Neural progenitor cell (in vitro differentiated cells): ENCODE data around the gene KCND1. TPM values are rescaled to one million over a fixed set of nuclear protein-coding genes. Genes with fewer than 3 reads are reported as not detected.
"Not testable (repeated sequence)": the region's sequence is repeated elsewhere in the genome, so short reads cannot be mapped to it uniquely, and the experiment has no call there.

Experiments used
- DNase-seq: peaks from one replicate; pipeline ENCODE4 v3.0.0-alpha.2; 2016; ENCODE audit warnings: low spot score
- H2AFZ ChIP-seq: fragments of 200-600 bp; sonication (generic); replicated peaks from 2 replicates; pipeline ENCODE4 v1.6.1; 2016; ENCODE audit warnings: antibody characterized with exemption
- H3F3A ChIP-seq: fragments of 200-600 bp; sonication (generic); 2 replicates; pipeline ENCODE4 v1.6.1; 2016; ENCODE audit warnings: antibody characterized with exemption, low read depth
- H3K27ac ChIP-seq: fragments of 200-600 bp; sonication (generic); 2 replicates; pipeline ENCODE4 v1.5.1; 2016; ENCODE audit warnings: mild to moderate bottlenecking
- H3K27me3 ChIP-seq: fragments of 200-600 bp; sonication (generic); 2 replicates; pipeline ENCODE4 v1.6.1; 2016; ENCODE audit warnings: mild to moderate bottlenecking, moderate library complexity
- H3K36me3 ChIP-seq: fragments of 200-600 bp; sonication (generic); 2 replicates; pipeline ENCODE4 v1.5.1; 2016
- H3K4me1 ChIP-seq: fragments of 200-600 bp; sonication (generic); 2 replicates; pipeline ENCODE4 v1.6.1; 2016; ENCODE audit warnings: mixed run types
- H3K4me2 ChIP-seq: fragments of 200-600 bp; sonication (generic); 2 replicates; pipeline ENCODE4 v1.6.1; 2016
- H3K4me3 ChIP-seq: fragments of 200-600 bp; sonication (generic); 2 replicates; pipeline ENCODE4 v1.5.1; 2016
- H3K79me2 ChIP-seq: fragments of 200-600 bp; sonication (generic); 2 replicates; pipeline ENCODE4 v1.6.1; 2016; ENCODE audit warnings: low read depth
- H3K9ac ChIP-seq: fragments of 200-600 bp; sonication (generic); 2 replicates; pipeline ENCODE4 v1.6.1; 2016
- H3K9me3 ChIP-seq: fragments of 200-600 bp; sonication (generic); 2 replicates; pipeline ENCODE4 v1.5.1; 2016; ENCODE audit warnings: low read depth
- H4K20me1 ChIP-seq: fragments of 200-600 bp; sonication (generic); 2 replicates; pipeline ENCODE4 v1.6.1; 2016; ENCODE audit warnings: low read depth
- H3K27ac Mint-ChIP-seq: 3 replicates; pipeline ENCODE4 v1.8.0; 2021; ENCODE audit warnings: mixed read lengths
- H3K27me3 Mint-ChIP-seq: 2 replicates; pipeline ENCODE4 v1.8.0; 2022; ENCODE audit warnings: low read depth, mild to moderate bottlenecking, inconsistent platforms, moderate library complexity, mixed read lengths; ENCODE audit not compliant: insufficient read depth
- H3K36me3 Mint-ChIP-seq: 3 replicates; pipeline ENCODE4 v1.8.0; 2021; ENCODE audit warnings: mixed read lengths
- H3K4me1 Mint-ChIP-seq: 3 replicates; pipeline ENCODE4 v1.8.0; 2021; ENCODE audit warnings: mixed read lengths
- H3K4me3 Mint-ChIP-seq: 3 replicates; pipeline ENCODE4 v1.8.0; 2021; ENCODE audit warnings: mild to moderate bottlenecking, moderate library complexity, mixed read lengths
- H3K9me3 Mint-ChIP-seq: 3 replicates; pipeline ENCODE4 v1.8.0; 2020; ENCODE audit warnings: mixed read lengths
- EZH2 ChIP-seq: fragments of 200-600 bp; sonication (generic); IDR thresholded peaks from 2 replicates; pipeline ENCODE4 v1.6.1; 2017; ENCODE audit warnings: antibody characterized with exemption, mild to moderate bottlenecking, moderate library complexity
- EZH2phosphoT487 ChIP-seq: fragments of 200-600 bp; sonication (generic); IDR thresholded peaks from 2 replicates; pipeline ENCODE4 v1.6.1; 2017; ENCODE audit warnings: antibody characterized with exemption
- total RNA-seq: library from RNA; depleted of rRNA; stranded (reverse); fragments of >200 nt; gene quantifications from 2 replicates; pipeline ENCODE4 v1.2.3, GENCODE V29; 2015; ENCODE audit warnings: low replicate concordance
- TF ChIP-seq, protein P1 (sequence below): fragments of 200-600 bp; sonication (generic); IDR thresholded peaks from 2 replicates; pipeline ENCODE4 v1.5.1; 2017; ENCODE audit warnings: antibody characterized with exemption, mild to moderate bottlenecking

KCND1 gene
- total RNA-seq, 1 donor from 2014 or later = 0.39 TPM

DNA sequence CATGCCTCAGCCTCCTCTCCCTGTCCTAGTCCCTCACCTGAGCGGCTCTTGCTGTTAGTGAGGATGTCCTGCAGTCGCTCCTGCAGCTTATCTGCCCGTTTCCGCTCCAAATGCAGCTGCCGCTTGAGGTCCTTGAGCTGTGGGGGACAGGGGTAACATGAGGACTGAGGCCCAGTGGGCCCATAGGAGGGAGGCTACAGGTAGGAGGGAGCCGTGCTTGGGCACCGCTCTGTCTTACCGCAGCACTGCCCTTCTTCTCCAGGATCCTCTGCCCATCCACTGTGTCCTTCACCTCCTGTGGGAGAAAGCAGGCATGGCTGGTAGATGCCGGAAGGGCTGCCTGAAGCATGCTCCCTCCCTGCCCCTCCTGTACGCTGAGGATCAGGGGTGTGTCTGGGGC lies 9.5 kb upstream of the KCND1 start:
- H3K27ac ChIP-seq = no peak overlapping the region

GRCh38 chrX:48980341-48980740 lies 8.7 kb upstream of the KCND1 start:
- not testable (repeated sequence) for H3K27ac ChIP-seq, H3K4me1 Mint-ChIP-seq, H3K79me2 ChIP-seq, H3K36me3 ChIP-seq, DNase-seq, H3K27me3 ChIP-seq, H3K27ac Mint-ChIP-seq, H3K4me2 ChIP-seq, H3K4me1 ChIP-seq, H2AFZ ChIP-seq, H3K27me3 Mint-ChIP-seq, H3K9ac ChIP-seq, H3K9me3 ChIP-seq, H4K20me1 ChIP-seq, H3F3A ChIP-seq, H3K4me3 Mint-ChIP-seq, H3K4me3 ChIP-seq
- Mint-ChIP-seq H3K9me3 (peaks cover 13% of the 10 kb centered on the region), H3K36me3 (peaks cover 14% of the 10 kb centered on the region)

More for the DNA sequence above, 9.5 kb upstream of the KCND1 start:
- no peak overlapping the region for H2AFZ ChIP-seq
- H4K20me1 ChIP-seq = no peaks in the 10 kb centered on the region
- TF ChIP-seq EZH2phosphoT487 (no peak), EZH2 (no peak)
- TF ChIP-seq, protein P1, sequence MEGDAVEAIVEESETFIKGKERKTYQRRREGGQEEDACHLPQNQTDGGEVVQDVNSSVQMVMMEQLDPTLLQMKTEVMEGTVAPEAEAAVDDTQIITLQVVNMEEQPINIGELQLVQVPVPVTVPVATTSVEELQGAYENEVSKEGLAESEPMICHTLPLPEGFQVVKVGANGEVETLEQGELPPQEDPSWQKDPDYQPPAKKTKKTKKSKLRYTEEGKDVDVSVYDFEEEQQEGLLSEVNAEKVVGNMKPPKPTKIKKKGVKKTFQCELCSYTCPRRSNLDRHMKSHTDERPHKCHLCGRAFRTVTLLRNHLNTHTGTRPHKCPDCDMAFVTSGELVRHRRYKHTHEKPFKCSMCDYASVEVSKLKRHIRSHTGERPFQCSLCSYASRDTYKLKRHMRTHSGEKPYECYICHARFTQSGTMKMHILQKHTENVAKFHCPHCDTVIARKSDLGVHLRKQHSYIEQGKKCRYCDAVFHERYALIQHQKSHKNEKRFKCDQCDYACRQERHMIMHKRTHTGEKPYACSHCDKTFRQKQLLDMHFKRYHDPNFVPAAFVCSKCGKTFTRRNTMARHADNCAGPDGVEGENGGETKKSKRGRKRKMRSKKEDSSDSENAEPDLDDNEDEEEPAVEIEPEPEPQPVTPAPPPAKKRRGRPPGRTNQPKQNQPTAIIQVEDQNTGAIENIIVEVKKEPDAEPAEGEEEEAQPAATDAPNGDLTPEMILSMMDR = no peak
- H3K4me2 ChIP-seq = no peak overlapping the region
- Mint-ChIP-seq H3K36me3 (peaks cover 17% of the 10 kb centered on the region), H3K9me3 (peaks cover 16% of the 10 kb centered on the region), H3K27me3 (peaks cover 8% of the 10 kb centered on the region), H3K4me1 (no peaks in the 10 kb centered on the region), H3K4me3 (no peak overlapping the region), H3K27ac (no peak overlapping the region)
- no peaks in the 10 kb centered on the region for H3F3A ChIP-seq
- DNase-seq = no peak
- H3K4me3 ChIP-seq = no peak overlapping the region
- no peaks in the 10 kb centered on the region for H3K9me3 ChIP-seq
- H3K4me1 ChIP-seq = no peaks in the 10 kb centered on the region
- H3K9ac ChIP-seq = no peak overlapping the region
- no peaks in the 10 kb centered on the region for H3K36me3 ChIP-seq
- H3K27me3 ChIP-seq = no peaks in the 10 kb centered on the region
- no peaks in the 10 kb centered on the region for H3K79me2 ChIP-seq

DNA sequence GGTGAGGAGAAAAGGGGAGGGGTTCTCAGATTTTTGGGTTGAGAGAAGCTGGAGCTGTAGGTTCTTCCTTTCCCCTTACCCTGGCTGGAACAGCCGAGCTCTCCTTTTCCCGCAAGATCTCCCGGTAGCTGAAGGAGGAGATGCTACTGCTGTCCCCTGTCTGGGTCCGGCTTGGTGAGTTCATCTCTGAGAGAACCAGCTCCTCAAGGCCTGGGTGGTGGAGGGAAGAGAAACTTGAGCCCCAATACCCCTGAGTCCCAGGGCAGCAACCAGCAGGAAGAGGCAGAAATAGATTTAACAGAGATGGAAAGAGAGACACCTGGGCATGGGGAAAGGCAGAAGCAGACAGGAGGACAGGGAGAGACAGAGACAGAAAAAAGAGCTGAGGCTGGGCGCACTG lies 6.6 kb upstream of the KCND1 start:
- H3K4me1 ChIP-seq = no peaks in the 10 kb centered on the region
- no peak overlapping the region for H2AFZ ChIP-seq
- H3K36me3 ChIP-seq = no peaks in the 10 kb centered on the region
- no peaks in the 10 kb centered on the region for H3K9me3 ChIP-seq
- H3K27me3 Mint-ChIP-seq = peaks cover 7% of the 10 kb centered on the region
- TF ChIP-seq EZH2 = no peak
- TF ChIP-seq EZH2phosphoT487 = no peak
- TF ChIP-seq, protein P1 = no peak
- no peak overlapping the region for H3K4me2 ChIP-seq
- no peak overlapping the region for H3K4me3 Mint-ChIP-seq
- no peak for DNase-seq
- no peak overlapping the region for H3K9ac ChIP-seq
- H3K36me3 Mint-ChIP-seq = peaks cover 13% of the 10 kb centered on the region
- no peaks in the 10 kb centered on the region for H3K4me1 Mint-ChIP-seq
- no peaks in the 10 kb centered on the region for H3K79me2 ChIP-seq
- H3K27ac Mint-ChIP-seq = no peak overlapping the region
- H3K27me3 ChIP-seq = no peaks in the 10 kb centered on the region
- H3K27ac ChIP-seq = no peak overlapping the region
- H4K20me1 ChIP-seq = no peaks in the 10 kb centered on the region
- peaks cover 13% of the 10 kb centered on the region for H3K9me3 Mint-ChIP-seq
- H3F3A ChIP-seq = no peaks in the 10 kb centered on the region
- no peak overlapping the region for H3K4me3 ChIP-seq

DNA sequence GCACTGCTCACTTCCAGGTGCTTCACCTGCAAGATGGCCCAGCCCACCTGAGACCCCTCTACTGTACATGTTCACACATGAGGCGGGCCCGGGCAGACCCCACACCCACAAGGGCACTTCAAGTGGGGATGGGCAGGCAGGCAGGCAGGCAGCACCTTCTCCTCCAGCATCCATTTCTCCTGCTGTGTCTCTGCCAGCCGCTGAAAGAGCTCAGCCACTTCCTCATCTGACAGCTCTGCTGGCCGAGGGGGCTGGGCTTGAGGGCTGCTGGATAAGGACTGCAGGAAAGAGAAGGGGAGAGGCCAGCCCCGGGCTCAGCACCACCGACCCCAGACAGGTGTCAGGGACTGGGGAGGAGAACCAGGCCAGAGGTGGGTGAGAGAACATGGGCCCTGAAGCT lies 4.4 kb upstream of the KCND1 start:
- Histone ChIP-seq H4K20me1 (no peaks in the 10 kb centered on the region), H3K4me2 (no peak overlapping the region), H3K4me1 (no peaks in the 10 kb centered on the region), H3K9me3 (no peaks in the 10 kb centered on the region), H3K36me3 (no peaks in the 10 kb centered on the region), H2AFZ (no peak overlapping the region), H3K27me3 (no peaks in the 10 kb centered on the region), H3K9ac (no peak overlapping the region), H3K27ac (no peak overlapping the region), H3F3A (no peaks in the 10 kb centered on the region), H3K4me3 (no peak overlapping the region), H3K79me2 (no peaks in the 10 kb centered on the region)
- no peak for DNase-seq
- TF ChIP-seq, protein P1 = no peak
- TF ChIP-seq EZH2phosphoT487 (no peak), EZH2 (no peak)
- Mint-ChIP-seq H3K27ac (no peak overlapping the region), H3K9me3 (peaks cover 11% of the 10 kb centered on the region), H3K4me3 (no peak overlapping the region), H3K27me3 (peaks cover 6% of the 10 kb centered on the region), H3K4me1 (peaks cover 2% of the 10 kb centered on the region), H3K36me3 (peaks cover 11% of the 10 kb centered on the region)
